Measurements from ENCODE around the gene LEMD2. TPM values are rescaled to one million over a fixed set of nuclear protein-coding genes. Genes with fewer than 3 reads are reported as not detected.

LEMD2 gene
- total and polyA plus RNA-seq, 2 donors (not counting 3 experiments of a cell fraction or from before 2014, with no cell fraction given) = 61.1 to 81.8 TPM

GRCh38 chr6:33816911-33817310 lies 28.0 kb upstream of the LEMD2 start:
- FAIRE-seq = no peak
- TF ChIP-seq MYC (IDR thresholded peaks at IDR 0.05; ENCODE audit: low read depth, low read length) (no peak), MAX (IDR thresholded peaks at IDR 0.05; ENCODE audit: insufficient read depth, insufficient read length) (no peak), POLR2AphosphoS5 (IDR thresholded peaks at IDR 0.05; ENCODE audit: insufficient read depth, low read depth, low read length) (no peak), POLR2A (IDR thresholded peaks at IDR 0.05; ENCODE audit: low read depth, low read length) (no peak), FOS (IDR thresholded peaks at IDR 0.05; ENCODE audit: borderline replicate concordance, insufficient read depth, low read length) (no peak)
- Histone ChIP-seq H2AFZ (ENCODE audit: low read depth, low read length) (no peak overlapping the region), H4K20me1 (replicated peaks; ENCODE audit: control insufficient read depth, extremely low read depth, insufficient read depth, low read length) (no peaks in the 10 kb centered on the region), H3K27ac (ENCODE audit: insufficient read depth, low read depth, low read length) (no peak overlapping the region), H3K4me1 (ENCODE audit: control insufficient read depth, extremely low read depth, insufficient read depth, low read length) (no peaks in the 10 kb centered on the region), H3K36me3 (ENCODE audit: control insufficient read depth in 2 of 2, extremely low read depth in 1 of 2, insufficient read depth in 2 of 2, low read length in 2 of 2) (no peaks in the 10 kb centered on the region), H3K9me3 (replicated peaks; ENCODE audit: control insufficient read depth, insufficient read depth, low read length) (no peaks in the 10 kb centered on the region), H3K9ac (replicated peaks; ENCODE audit: extremely low read depth, insufficient read depth, low read length) (no peak overlapping the region), H3K27me3 (ENCODE audit: control insufficient read depth in 2 of 2, insufficient read depth in 2 of 2, low read length in 2 of 2) (peaks cover 0 to 6% of the 10 kb centered on the region in 2 experiments), H3K9me1 (replicated peaks; ENCODE audit: control insufficient read depth, extremely low read depth, insufficient read depth, low read length) (no peaks in the 10 kb centered on the region), H3K79me2 (ENCODE audit: control insufficient read depth, insufficient read depth, low read length) (no peaks in the 10 kb centered on the region), H3K4me3 (replicated peaks in 1 of 3; ENCODE audit: insufficient read depth in 1 of 3, low read depth in 1 of 3, low read length in 3 of 3) (no peak overlapping the region), H3K4me2 (ENCODE audit: insufficient read depth, low read length) (no peak overlapping the region)
- dilution Hi-C loops (cut with MboI; ENCODE audit: extremely low pct_ligation_motif_present, low sequenced_read_pairs) = no loop called here
- intact Hi-C loops (cut with micrococcal nuclease) = no loop called here
- POLR2A ChIA-PET = interaction anchor here (0.7 kb wide), 1 partner anchor 9 kb away, joined by 3 read pairs; no protein-coding TSS in a partner anchor
- CTCF ChIA-PET = interaction anchor here (0.8 to 1.6 kb wide), 3 partner anchors 9 to 211 kb away, joined by 3 read pairs; no protein-coding TSS in a partner anchor
- BruUV-seq (replicated peaks) = no TSS peak
- DNase-seq (ENCODE audit: low read depth, low spot score) = no peak

GRCh38 chr6:33815854-33816253 lies 26.9 kb upstream of the LEMD2 start:
- no peak overlapping the region for H3K4me2 ChIP-seq (ENCODE audit: insufficient read depth, low read length)
- no peak overlapping the region for H3K4me3 ChIP-seq (replicated peaks in 1 of 3; ENCODE audit: insufficient read depth in 1 of 3, low read depth in 1 of 3, low read length in 3 of 3)
- no peak overlapping the region for H2AFZ ChIP-seq (ENCODE audit: low read depth, low read length)
- H3K9me1 ChIP-seq (replicated peaks; ENCODE audit: control insufficient read depth, extremely low read depth, insufficient read depth, low read length) = no peaks in the 10 kb centered on the region
- no peak for TF ChIP-seq MYC (IDR thresholded peaks at IDR 0.05; ENCODE audit: low read depth, low read length)
- no peak for TF ChIP-seq GATA2 (IDR thresholded peaks at IDR 0.05; ENCODE audit: insufficient read depth, insufficient read length, low read depth, low read length)
- TF ChIP-seq CTCF (IDR thresholded peaks at IDR 0.05; ENCODE audit: extremely low read depth in 1 of 2, insufficient read depth in 1 of 2, low read depth in 1 of 2, low read length in 2 of 2) = no peak
- TF ChIP-seq JUN (IDR thresholded peaks at IDR 0.05; ENCODE audit: borderline replicate concordance, insufficient read depth, insufficient read length, low read depth) = no peak
- no peak for TF ChIP-seq POLR2AphosphoS5 (IDR thresholded peaks at IDR 0.05; ENCODE audit: insufficient read depth, low read depth, low read length)
- no peak for TF ChIP-seq FOS (IDR thresholded peaks at IDR 0.05; ENCODE audit: borderline replicate concordance, insufficient read depth, low read length)
- TF ChIP-seq EZH2 (IDR thresholded peaks at IDR 0.05; ENCODE audit: borderline replicate concordance, low read depth, low read length, severe bottlenecking) = no peak
- TF ChIP-seq MAX (IDR thresholded peaks at IDR 0.05; ENCODE audit: insufficient read depth, insufficient read length) = no peak
- no peak for TF ChIP-seq POLR2A (IDR thresholded peaks at IDR 0.05; ENCODE audit: low read depth, low read length)
- POLR2A ChIA-PET = no interaction called here
- DNase-seq (ENCODE audit: low read depth, low spot score) (peak; percentile 24), FAIRE-seq (peak; percentile 38)
- peaks cover 3 to 11% of the 10 kb centered on the region in 2 experiments for H3K27me3 ChIP-seq (ENCODE audit: control insufficient read depth in 2 of 2, insufficient read depth in 2 of 2, low read length in 2 of 2)
- intact Hi-C loops (cut with micrococcal nuclease) = no loop called here
- no peak overlapping the region for H3K27ac ChIP-seq (ENCODE audit: insufficient read depth, low read depth, low read length)
- dilution Hi-C loops (cut with MboI; ENCODE audit: extremely low pct_ligation_motif_present, low sequenced_read_pairs) = no loop called here
- no peaks in the 10 kb centered on the region for H3K9me3 ChIP-seq (replicated peaks; ENCODE audit: control insufficient read depth, insufficient read depth, low read length)
- no peaks in the 10 kb centered on the region for H3K79me2 ChIP-seq (ENCODE audit: control insufficient read depth, insufficient read depth, low read length)
- CTCF ChIA-PET = no interaction called here
- H3K9ac ChIP-seq (replicated peaks; ENCODE audit: extremely low read depth, insufficient read depth, low read length) = no peak overlapping the region
- BruUV-seq (replicated peaks) = no TSS peak
- no peaks in the 10 kb centered on the region for H4K20me1 ChIP-seq (replicated peaks; ENCODE audit: control insufficient read depth, extremely low read depth, insufficient read depth, low read length)
- H3K4me1 ChIP-seq (ENCODE audit: control insufficient read depth, extremely low read depth, insufficient read depth, low read length) = no peaks in the 10 kb centered on the region
- no peaks in the 10 kb centered on the region for H3K36me3 ChIP-seq (ENCODE audit: control insufficient read depth in 2 of 2, extremely low read depth in 1 of 2, insufficient read depth in 2 of 2, low read length in 2 of 2)
